Activated CD8-positive, alpha-beta memory T cell treated with anti-CD3 and anti-CD28 coated beads for 1 hour (primary cell): ENCODE measurements around the gene CHRNB4.

Experiments
- DNase-seq, 2 donors: peaks; one replicate each; pipeline ENCODE4 v3.0.0-alpha.2; 2020; ENCODE audit warnings: low read depth in 1 of 2; ENCODE audit errors: extremely low read depth in 1 of 2

CHRNB4 gene

DNA sequence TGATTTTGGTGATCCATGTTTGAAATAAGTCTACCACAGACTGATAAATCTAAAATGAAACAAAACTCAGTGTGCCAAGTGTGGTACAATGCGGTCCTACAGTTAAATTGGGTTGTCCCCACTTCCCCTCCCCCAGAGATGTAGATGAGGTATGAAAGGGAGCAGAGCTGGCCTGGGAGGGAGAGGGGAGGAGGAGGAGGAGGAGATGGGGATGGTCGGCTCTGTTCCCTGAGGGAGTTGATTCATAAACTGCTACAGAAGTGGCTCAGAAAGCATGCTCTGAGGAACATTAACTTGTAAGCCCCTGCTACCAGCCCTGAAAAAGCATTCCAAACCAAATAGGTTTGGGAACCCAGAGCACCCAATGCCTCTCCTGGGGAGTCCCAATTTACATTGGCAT, 28.0 kb upstream of the CHRNB4 start:
- DNase-seq: no peak

DNA sequence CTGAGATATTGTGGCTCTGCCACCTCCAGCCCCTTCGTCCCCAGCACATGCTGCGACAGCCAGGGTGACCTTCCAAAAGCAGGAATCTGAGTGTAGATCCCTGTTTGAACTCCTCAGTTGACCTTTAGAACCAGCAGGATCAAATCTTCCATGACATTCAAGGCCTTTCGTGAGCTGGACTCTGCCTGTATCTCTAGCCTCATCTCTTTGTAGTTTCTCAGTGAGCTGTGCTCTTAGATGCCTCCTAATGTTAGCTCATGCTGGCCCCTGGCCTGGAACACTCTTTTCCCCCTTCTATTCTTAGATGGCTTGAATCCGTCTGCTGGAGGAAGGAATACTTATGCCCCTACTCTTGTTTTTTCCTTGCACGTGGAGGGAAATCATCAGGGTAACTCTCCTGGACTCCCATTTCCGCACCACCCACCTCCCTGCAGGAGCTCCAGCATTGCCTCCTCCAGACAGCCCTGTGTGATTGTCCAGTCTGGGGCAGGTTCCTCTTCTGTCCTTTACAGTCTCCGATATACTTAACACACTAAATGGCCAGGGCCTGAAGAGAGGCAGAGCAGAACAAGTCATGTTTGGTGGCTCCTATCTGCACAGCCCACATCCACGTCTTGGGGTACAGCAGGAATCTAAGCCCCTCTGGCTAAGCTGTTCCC, 26.7 kb upstream of the CHRNB4 start:
- DNase-seq: no peak

DNA sequence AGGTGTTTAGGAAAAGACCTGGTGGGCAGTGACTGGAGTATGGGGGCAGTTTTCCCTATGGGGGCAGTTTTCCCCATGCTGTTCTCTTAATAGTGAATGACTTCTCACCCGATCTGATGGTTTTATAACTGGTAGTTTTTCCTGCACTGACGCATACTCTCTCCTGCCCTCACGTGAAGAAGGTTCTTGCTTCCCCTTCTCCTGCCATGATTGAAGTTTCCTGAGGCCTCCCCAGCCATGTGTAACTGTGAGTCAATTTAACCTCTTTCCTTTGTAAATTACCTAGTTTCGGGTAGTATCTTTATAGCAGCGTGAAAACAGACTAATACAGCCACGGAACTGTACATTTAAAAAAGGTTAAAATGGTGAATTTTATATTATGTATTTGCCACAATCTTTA, 25.0 kb upstream of the CHRNB4 start:
- DNase-seq: no peak

DNA sequence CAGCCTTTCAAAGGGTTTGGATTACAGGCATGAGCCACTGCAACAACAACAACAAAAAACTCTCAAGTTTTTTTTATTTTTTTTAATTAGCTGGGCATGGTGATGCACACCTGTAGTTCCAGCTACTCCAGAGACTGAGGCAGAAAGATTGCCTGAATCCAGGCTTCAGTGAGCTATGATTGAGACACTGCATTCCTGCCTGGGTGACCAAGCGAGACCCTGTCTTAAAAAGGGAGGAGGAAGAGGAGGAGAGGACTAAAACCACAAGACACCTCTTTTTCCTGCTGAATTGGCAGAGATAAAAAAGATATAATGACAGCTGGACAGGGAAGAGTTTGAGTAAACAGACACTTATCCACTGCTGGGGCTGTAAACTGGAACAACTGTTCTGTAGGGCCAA, 22.7 kb upstream of the CHRNB4 start:
- DNase-seq: no peak

DNA sequence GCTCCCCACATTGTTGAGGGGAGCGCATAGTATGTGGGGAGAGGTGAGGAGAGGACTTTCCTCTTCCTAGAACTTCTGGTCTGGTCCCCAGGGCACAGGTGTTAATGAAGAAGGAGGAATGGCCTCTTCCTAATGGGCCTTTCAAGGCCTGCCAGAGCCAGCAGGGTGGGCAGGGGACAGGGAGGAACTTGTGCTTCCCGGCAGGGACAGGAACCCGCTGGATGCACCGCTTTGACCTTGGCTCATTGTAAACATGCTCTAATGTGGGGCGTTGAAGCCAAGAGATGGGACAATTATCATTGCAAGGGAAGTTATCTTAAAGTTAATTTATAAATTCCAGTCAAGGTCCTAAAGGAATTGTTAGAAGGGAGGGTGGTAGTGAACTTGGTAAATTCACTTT, 21.0 kb upstream of the CHRNB4 start:
- no peak for DNase-seq

DNA sequence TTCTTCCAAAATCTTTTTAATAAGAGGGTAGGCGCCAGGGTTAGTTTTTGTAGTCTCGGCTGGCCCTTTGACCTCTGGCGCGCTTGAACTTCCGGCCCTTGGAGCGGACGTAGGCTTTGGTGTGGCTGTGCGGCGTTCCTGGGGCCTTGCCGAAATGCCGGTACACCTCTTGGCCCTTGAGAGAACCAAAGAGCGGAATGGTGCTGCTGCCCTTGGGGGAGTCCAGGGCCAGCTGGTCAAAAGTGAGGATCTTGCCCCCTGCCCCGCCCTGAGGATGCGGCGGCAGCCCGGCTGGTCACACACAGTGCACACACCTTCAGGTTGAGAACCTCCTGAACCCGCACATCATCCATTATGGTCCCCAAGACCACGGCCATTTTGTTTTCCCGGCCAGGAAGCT, 20.0 kb upstream of the CHRNB4 start:
- no peak for DNase-seq

DNA sequence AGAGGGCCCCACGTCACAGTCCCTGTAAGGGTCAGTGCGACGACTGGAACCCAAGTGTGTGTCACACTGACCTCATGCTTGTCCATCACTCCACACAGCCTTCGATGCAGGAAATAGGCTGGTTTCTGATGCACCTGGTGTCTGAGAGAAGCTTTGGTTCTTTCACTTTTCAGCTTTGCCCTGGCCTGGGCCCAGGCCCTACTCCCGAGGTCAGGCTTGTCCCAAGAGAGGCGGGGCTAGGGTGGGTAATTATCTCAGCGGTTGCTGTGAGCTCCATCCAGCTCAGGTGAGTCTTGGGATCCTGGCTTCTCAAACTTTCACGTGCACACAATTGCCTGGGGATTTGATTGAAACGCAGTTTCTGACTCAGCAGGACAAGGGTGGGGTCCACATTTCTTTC, 19.6 kb upstream of the CHRNB4 start:
- DNase-seq: no peak

DNA sequence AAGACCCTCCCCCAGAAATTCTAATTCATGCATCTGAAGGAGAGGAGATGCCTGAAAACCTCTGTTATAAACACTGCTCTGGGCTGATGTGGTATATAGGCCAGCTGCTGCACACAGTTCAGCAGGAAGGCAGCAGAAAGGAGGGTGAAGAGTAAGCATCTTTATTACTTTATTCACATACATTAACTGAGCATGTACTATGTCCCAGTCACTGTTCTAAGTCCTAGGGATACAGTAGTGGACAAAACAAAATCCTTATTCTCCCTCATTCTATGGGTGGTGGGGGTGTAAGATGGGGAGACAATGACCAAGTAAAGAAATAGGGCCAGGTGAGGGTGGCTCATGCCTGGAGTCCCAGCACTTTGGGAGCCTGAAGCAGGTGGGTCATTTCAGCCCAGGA, 17.8 kb upstream of the CHRNB4 start:
- DNase-seq: no peak

DNA sequence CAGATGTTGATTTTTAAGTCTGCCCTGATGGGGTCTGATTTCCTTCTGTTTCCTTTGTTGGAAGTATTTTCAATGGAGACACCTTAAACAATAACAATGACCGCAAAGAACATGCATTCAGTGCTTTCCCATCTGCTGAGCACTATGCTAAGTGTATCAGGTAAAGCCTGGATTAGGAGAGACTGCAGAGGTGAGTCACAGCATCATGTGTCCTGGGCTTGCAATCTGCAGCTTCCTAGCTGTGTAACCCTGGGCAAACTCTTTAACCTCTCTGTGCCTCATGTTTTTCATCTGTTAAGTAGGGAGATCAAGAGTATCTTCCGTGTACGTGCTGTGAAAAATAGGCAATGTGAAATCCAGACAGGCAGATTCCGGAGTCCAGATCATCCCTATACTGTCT, 13.3 kb upstream of the CHRNB4 start:
- no peak for DNase-seq

DNA sequence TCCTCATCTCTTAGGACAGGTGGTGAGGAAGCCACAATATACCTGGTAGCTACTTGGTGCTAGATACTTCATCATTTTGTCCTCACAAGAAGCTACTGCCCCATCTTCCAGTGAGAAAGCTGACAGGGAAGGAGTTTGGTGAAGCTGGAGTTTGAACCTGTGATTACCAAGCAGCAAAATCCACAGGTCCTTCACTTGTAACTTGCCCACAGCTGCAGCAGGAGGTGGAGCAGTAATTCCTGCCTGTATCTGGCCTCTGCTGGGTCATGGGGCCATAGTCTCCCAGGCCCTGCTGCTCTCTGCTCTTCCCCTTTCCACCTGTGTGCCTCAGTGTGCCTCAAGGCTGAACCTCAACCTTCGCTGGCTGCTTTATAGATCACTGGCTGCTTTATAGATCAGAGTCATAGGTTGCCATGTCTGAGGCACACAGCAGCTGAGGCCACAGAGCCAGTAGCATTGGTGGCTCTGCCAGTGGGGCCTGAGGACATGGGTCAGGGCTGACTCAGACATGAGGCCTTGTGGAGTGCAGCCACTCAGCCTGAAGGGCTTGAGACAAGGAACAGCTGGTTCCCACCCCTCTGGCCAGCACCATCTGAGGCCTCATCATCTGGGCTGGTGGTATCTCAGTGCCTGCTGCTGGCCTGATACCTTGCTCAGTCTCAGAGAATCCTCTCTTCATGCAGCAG, 11.1 kb upstream of the CHRNB4 start:
- DNase-seq: no peak

DNA sequence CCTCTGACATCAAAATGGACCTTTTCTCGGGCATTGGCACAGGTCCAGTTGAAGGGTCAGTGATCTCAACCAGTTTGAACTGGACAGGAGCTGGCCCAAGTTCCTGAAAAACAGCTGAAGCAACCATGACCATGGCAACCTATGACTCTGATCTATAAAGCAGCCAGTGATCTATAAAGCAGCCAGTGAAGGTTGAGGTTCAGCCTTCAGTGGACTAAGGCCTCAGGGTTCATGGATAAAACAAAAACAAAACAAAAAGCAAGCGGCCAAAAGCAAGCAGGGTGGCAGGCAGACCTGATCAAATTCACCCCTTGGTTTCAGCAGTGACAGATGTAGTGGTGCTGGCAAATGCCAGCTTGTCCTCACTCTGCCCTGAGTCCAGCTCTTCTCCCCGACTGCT, 10.0 kb upstream of the CHRNB4 start:
- no peak for DNase-seq

DNA sequence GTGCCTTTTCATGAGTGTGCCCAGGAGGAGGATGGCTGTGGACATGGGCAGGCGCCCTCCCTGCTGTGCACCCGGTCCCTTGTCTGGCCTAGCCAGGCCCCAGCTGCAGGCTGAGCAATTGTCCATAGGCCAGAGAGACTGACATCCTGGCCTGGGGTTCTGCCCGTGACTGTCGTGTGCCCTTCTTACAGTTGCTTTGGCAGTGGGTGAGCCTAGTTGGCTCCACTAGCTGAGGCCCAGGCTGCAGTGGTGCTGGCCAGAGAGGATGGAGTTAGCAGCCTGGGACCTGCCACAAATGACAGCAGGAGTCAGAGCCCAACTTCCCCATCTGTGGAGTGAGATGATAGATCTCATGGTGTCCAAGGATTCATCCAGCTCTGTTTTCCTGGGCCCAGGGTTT, 9.0 kb upstream of the CHRNB4 start:
- DNase-seq: no peak

DNA sequence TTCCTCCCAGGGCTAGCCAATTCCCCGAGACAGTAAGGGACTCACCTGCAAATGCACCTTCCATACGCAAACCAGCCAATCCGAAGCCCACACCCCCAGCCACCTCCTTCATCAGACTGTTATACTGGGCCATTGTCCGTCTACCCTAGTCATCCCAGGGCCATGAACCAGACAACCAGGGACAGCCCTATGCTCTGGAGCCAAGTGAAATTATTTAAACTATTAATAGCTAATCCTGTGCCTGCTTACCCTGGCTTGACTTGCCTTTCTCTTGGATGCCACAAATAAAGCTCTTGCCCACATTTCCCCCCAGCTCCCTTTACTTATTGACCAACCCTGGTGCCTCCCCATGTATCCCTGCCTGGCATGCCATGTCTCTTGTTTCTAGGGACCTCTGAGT, 4.0 kb upstream of the CHRNB4 start:
- no peak for DNase-seq

DNA sequence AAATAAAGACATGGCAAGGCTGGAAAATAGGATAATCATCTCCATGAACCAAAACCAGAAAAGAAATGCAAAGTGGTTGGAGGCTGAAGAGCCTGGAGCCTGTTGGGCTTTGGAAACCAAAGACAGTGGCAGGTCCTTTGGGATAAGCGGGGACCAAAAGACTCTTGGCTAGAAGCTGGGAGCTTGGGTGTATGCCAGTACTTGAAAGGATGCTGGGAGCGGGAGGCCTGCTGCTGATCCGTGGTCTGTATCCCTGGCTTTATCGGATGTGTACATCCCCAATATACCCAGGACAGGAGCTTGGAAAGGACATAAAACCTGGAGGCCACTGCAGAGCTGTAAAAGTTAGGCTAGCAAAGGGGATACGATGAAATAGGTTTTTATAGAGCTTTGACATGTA, 1.3 kb upstream of the CHRNB4 start:
- no peak for DNase-seq

DNA sequence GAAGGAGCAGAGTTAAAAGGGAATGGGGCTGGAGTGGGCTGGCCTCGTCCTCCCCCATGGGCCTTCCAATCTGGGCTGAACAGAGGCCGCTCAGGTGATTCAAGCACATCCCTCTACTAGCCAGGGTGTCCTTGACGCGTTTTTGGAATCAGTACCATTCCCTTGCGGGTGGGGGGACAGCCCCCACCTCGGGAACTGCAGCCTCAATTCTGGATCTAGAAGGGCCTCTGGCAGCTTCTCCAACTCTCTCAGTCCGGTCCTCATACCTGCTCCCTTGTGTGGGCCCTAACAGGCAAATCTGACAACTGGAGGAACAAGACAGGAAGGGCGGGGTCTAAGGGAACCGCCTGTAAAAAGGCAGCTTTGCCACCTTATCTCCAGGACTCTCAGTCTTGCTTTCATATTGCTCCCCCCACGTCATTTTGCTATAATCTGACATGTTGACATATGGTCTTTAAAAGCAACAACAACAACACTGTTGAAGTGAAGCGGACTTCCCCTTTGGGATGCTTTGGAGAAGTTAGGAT, 802 bp upstream of the CHRNB4 start:
- DNase-seq: no peak

DNA sequence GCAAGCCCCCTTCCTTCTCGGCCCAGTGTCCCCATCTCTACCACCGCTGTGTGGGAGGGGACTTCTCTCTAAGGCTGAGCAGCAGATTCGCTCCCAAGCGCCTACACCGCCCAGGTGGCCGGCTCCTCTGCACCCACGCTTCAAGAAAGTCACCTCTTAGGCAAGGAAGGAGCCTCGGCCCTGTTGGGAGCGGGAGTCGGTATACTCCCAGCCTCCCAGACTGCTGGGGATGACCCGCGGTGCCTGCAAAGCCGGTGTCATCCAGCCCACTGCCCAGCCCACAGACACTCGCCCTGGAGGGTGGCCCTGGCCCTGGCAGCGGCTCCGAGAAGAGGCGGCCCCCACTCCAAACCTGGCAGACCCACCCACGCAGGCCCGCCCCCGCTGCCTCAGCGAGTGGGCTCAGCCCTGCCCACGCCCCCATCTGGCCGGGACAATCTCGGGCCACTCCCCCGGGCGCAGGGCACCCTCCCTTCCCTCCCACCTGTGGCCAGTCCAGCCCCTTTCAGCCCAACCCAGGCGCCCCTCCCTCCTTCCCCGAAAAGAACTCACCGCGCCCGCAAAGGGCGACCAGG, 396 bp downstream of the CHRNB4 start:
- no peak for DNase-seq

DNA sequence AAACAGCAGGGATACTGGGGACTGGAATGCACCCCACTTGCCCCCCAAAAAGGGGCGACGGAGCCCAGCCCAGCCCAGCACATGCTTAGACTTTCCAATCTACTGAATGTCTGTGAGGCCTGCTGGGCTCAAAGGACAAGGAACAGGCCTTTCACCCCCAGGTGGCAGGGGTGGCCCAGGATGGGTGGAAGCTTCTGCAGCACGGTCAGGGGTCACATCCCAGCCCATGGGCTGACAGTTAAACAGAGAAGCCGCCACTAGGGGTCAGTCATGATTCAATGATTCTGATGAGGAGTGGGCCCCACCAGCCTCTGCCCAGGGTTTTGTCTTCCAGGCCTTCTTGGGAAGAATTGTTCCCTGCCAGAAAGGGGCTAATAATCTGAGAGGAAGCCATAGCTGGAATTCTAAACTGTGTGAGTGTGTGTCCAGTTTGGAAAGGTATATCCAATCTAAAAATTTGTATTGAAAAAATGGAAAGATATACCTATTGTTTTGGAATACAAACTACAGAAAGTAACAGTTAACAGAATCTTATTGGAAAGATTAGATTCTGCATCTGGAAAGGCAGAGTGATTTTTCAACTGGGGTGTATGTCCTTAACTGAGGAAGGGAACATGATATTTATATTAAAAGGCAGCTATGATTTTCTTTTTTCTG, 2.2 kb downstream of the CHRNB4 start:
- DNase-seq: no peak

DNA sequence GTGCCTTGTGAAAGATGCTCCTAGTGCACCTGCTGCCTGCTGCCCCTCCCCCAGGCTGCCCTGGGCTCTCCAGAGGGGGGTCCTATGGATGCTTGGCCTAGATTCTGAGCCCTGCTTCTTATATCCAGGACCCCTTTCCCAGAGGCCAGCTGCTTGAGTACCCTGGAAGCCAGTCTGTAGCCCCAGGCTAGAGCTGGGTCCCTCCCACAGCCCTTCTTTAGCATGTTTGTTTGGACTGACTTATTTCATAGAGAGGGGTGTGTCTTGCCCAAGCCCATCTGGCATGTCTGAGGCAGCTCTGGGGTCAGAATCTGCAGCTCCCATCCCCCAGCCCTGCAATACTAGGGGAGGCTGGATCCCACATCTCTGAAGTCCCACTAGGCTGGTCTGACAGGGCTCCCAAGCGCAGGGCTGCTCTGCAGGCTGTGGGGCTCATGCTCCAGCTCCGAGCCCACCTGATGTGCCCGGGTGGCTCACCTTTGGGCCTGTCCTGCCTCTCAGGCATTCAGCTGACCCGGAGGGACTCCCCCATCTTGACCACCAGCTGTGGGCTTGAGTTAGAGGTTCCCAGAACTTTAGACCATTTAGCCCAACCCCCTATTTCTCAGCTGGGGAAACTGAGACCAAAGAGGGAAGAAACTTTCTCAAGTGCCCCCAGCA, 3.1 kb downstream of the CHRNB4 start:
- no peak for DNase-seq

DNA sequence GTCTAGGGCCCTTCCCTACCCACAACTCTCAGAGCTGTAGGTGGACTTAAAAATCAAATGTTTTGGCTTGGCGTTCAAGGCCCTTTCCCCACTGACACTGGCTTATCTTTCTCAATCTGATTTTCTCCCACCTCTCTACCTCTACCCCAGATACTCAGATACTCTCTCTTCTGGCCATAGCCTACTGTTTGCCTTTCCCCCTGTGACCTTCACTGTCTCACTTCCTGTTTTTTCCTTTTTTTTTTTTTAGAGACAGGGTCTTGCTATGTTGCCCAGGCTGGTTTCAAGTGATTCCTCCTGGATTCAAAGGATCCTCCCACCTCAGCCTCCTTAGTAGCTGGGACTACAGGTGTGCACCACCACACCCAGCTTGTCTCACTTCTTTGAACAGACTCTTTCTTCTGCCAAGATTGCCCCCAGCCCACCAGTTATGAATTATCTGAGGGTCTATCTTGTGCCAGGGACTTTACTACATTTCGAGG, 4.6 kb downstream of the CHRNB4 start:
- no peak for DNase-seq

DNA sequence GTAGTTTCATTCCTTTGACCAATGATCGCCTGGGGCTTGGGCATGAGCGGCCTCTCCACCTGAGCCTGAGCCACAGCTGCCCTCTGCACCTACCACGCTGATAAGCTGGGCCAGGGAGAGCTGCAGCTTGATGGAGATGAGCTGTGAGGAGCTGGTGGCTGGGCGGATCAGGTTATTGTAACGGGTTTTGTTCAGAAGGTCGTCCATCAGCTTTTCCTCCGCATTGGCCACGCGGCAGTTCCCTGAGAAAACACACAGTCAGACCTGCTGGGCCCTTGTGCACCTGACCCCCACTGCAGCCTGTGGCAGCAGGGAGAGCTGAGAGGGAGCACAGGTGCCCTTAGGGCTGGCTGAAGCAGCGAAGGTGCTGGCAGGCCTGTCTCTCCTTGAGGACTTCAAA, 5.7 kb downstream of the CHRNB4 start:
- no peak for DNase-seq
